ENCODE results near the gene KCNMA1. TPM values are rescaled to one million over a fixed set of nuclear protein-coding genes. Genes with fewer than 3 reads are reported as not detected.

The KCNMA1 gene
- total and polyA plus RNA-seq, 2 donors (not counting 1 experiment from before 2014, with no cell fraction given): 0.82 to 3.1 TPM

GRCh38 chr10:77457266-77457665, 180.3 kb downstream of the KCNMA1 start:
- Mint-ChIP-seq H3K27me3 (peaks cover 7% of the 10 kb centered on the region), H3K4me1 (no peaks in the 10 kb centered on the region), H3K27ac (no peak overlapping the region), H3K9me3 (ENCODE audit: insufficient read depth) (no peaks in the 10 kb centered on the region), H3K4me3 (no peak overlapping the region)
- H3K4me3 ChIP-seq (ENCODE audit: control extremely low read depth in 1 of 5, extremely low read depth in 1 of 5, insufficient read depth in 1 of 5, low read depth in 2 of 5, low read length in 4 of 5): no peak overlapping the region
- H3K4me1 ChIP-seq (ENCODE audit: control insufficient read depth in 2 of 2, insufficient read depth in 2 of 2, low read length in 2 of 2): no peaks in the 10 kb centered on the region
- intact Hi-C loops (cut with micrococcal nuclease): no loop called here
- ChIA-PET POLR2A (no interaction called here), CTCF (no interaction called here)
- no peak for TF ChIP-seq EZH2 (IDR thresholded peaks at IDR 0.05; ENCODE audit: borderline replicate concordance, insufficient read depth, low read depth, low read length, poor library complexity, severe bottlenecking)
- TF ChIP-seq, protein P1, sequence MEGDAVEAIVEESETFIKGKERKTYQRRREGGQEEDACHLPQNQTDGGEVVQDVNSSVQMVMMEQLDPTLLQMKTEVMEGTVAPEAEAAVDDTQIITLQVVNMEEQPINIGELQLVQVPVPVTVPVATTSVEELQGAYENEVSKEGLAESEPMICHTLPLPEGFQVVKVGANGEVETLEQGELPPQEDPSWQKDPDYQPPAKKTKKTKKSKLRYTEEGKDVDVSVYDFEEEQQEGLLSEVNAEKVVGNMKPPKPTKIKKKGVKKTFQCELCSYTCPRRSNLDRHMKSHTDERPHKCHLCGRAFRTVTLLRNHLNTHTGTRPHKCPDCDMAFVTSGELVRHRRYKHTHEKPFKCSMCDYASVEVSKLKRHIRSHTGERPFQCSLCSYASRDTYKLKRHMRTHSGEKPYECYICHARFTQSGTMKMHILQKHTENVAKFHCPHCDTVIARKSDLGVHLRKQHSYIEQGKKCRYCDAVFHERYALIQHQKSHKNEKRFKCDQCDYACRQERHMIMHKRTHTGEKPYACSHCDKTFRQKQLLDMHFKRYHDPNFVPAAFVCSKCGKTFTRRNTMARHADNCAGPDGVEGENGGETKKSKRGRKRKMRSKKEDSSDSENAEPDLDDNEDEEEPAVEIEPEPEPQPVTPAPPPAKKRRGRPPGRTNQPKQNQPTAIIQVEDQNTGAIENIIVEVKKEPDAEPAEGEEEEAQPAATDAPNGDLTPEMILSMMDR (IDR thresholded peaks at IDR 0.05): no peak
- no peak overlapping the region for H3K4me2 ChIP-seq (replicated peaks; ENCODE audit: low read depth, low read length, poor library complexity, severe bottlenecking)
- DNase-seq: no peak
- no peaks in the 10 kb centered on the region for H3K79me2 ChIP-seq (ENCODE audit: control insufficient read depth, insufficient read depth, low read length)
- 100% methylated on average over 1 of the region's 1 CpG for WGBS (ENCODE audit: insufficient coverage)
- no peak overlapping the region for H3K27ac ChIP-seq (ENCODE audit: low read length in 2 of 2)
- no peak overlapping the region for H3K9ac ChIP-seq (ENCODE audit: low read length)
- H3K36me3 ChIP-seq (replicated peaks in 1 of 2; ENCODE audit: control extremely low read depth in 1 of 2, control insufficient read depth in 1 of 2, extremely low read depth in 1 of 2, insufficient read depth in 2 of 2, low read length in 1 of 2): no peaks in the 10 kb centered on the region
- ATAC-seq (ENCODE audit: low read depth): no peak
- H3K9me3 ChIP-seq (ENCODE audit: control extremely low read depth in 1 of 3, control insufficient read depth in 2 of 3, insufficient read depth in 1 of 3, low read length in 2 of 3): peaks cover 0 to 2% (median 0%) of the 10 kb centered on the region in 3 donors
- H2AFZ ChIP-seq (ENCODE audit: insufficient read depth, low read depth, low read length, poor library complexity, severe bottlenecking): no peak overlapping the region
- H4K20me1 ChIP-seq (ENCODE audit: control insufficient read depth, insufficient read depth, low read length, poor library complexity, severe bottlenecking): no peaks in the 10 kb centered on the region
- H3K27me3 ChIP-seq (replicated peaks in 1 of 4; ENCODE audit: control extremely low read depth in 1 of 4, control insufficient read depth in 3 of 4, insufficient read depth in 4 of 4, low read length in 3 of 4): peaks cover 0 to 7% (median 0%) of the 10 kb centered on the region in 4 experiments

- H3K4me2 ChIP-seq (replicated peaks; ENCODE audit: low read depth, low read length, poor library complexity, severe bottlenecking): no peak overlapping the region
- 89% methylated on average over 5 of the region's 5 CpGs for WGBS (ENCODE audit: insufficient coverage)
Observed at GRCh38 chr10:77456414-77456813, 181.2 kb downstream of the KCNMA1 start.

More at GRCh38 chr10:77456414-77456813, 181.2 kb downstream of the KCNMA1 start:
- POLR2A ChIA-PET: no interaction called here
- Mint-ChIP-seq H3K9me3 (ENCODE audit: insufficient read depth) (no peaks in the 10 kb centered on the region), H3K4me1 (no peaks in the 10 kb centered on the region), H3K27ac (no peak overlapping the region), H3K4me3 (no peak overlapping the region), H3K27me3 (peaks cover 7% of the 10 kb centered on the region)
- Histone ChIP-seq H3K9me3 (ENCODE audit: control extremely low read depth in 1 of 3, control insufficient read depth in 2 of 3, insufficient read depth in 1 of 3, low read length in 2 of 3) (peaks cover 0 to 2% (median 0%) of the 10 kb centered on the region in 3 donors), H2AFZ (ENCODE audit: insufficient read depth, low read depth, low read length, poor library complexity, severe bottlenecking) (no peak overlapping the region), H4K20me1 (ENCODE audit: control insufficient read depth, insufficient read depth, low read length, poor library complexity, severe bottlenecking) (no peaks in the 10 kb centered on the region), H3K36me3 (replicated peaks in 1 of 2; ENCODE audit: control extremely low read depth in 1 of 2, control insufficient read depth in 1 of 2, extremely low read depth in 1 of 2, insufficient read depth in 2 of 2, low read length in 1 of 2) (no peaks in the 10 kb centered on the region), H3K9ac (ENCODE audit: low read length) (no peak overlapping the region), H3K79me2 (ENCODE audit: control insufficient read depth, insufficient read depth, low read length) (no peaks in the 10 kb centered on the region), H3K4me3 (ENCODE audit: control extremely low read depth in 1 of 5, extremely low read depth in 1 of 5, insufficient read depth in 1 of 5, low read depth in 2 of 5, low read length in 4 of 5) (no peak overlapping the region), H3K27ac (ENCODE audit: low read length in 2 of 2) (no peak overlapping the region), H3K27me3 (replicated peaks in 1 of 4; ENCODE audit: control extremely low read depth in 1 of 4, control insufficient read depth in 3 of 4, insufficient read depth in 4 of 4, low read length in 3 of 4) (peaks cover 0 to 7% (median 0%) of the 10 kb centered on the region in 4 experiments), H3K4me1 (ENCODE audit: control insufficient read depth in 2 of 2, insufficient read depth in 2 of 2, low read length in 2 of 2) (no peaks in the 10 kb centered on the region)
- TF ChIP-seq, protein P1 (IDR thresholded peaks at IDR 0.05): no peak
- CTCF ChIA-PET: no interaction called here
- intact Hi-C loops (cut with micrococcal nuclease): no loop called here
- DNase-seq (no peak), ATAC-seq (ENCODE audit: low read depth) (no peak)

Data from B cell (primary cell).